H1 (cell line): ENCODE measurements around the gene GPC3. TPM values are rescaled to one million over a fixed set of nuclear protein-coding genes. Genes with fewer than 3 reads are reported as not detected.

ENCODE experiments used
- CTCF ChIA-PET: fragments of 300-600 bp; sonication (Branson Sonifier 250); formaldehyde crosslinking; loops from one replicate; lab custom pipeline; 2021; ENCODE audit not compliant: partially characterized antibody; lab: Charles Lee
- POLR2A ChIA-PET: fragments of 300-600 bp; sonication (Branson Sonifier 250); formaldehyde crosslinking; loops from one replicate; lab custom pipeline; 2021; ENCODE audit warnings: inconsistent platforms; ENCODE audit not compliant: partially characterized antibody; lab: Charles Lee
- DNase-seq, 2 experiments: peaks; one replicate each; pipeline versions ENCODE4 v3.0.0 to v3.0.0-alpha.2; 2010 to 2022; ENCODE audit warnings: low spot score in 2 of 2, low read depth in 1 of 2, mixed read lengths in 1 of 2
- FAIRE-seq: peaks from 2 replicates; lab custom pipeline; 2011; peaks lifted over from hg19 to GRCh38; lab: Jason Lieb, UNC
- H2AFZ ChIP-seq: 2 replicates; pipeline ENCODE4 v1.8.1; 2012; ENCODE audit warnings: low read length, inconsistent platforms
- H2AK5ac ChIP-seq: 2 replicates; pipeline ENCODE4 v1.6.1; 2013; ENCODE audit warnings: low read depth, low read length
- H2BK120ac ChIP-seq: replicated peaks from 2 replicates; pipeline ENCODE3; 2013; ENCODE audit warnings: low read depth, low read length, inconsistent platforms
- H2BK12ac ChIP-seq: 2 replicates; pipeline ENCODE4 v1.6.1; 2013; ENCODE audit warnings: low read depth, low read length
- H2BK15ac ChIP-seq: 2 replicates; pipeline ENCODE4 v1.6.1; 2013; ENCODE audit warnings: low read length
- H2BK20ac ChIP-seq: 2 replicates; pipeline ENCODE4 v1.6.1; 2013; ENCODE audit warnings: low read length
- H2BK5ac ChIP-seq: 2 replicates; pipeline ENCODE4 v1.6.1; 2013; ENCODE audit warnings: low read depth, low read length
- H3K14ac ChIP-seq: 2 replicates; pipeline ENCODE4 v1.6.1; 2013; ENCODE audit warnings: inconsistent platforms; ENCODE audit not compliant: insufficient read length
- H3K18ac ChIP-seq: 2 replicates; pipeline ENCODE4 v1.6.1; 2013; ENCODE audit warnings: low read length; ENCODE audit errors: extremely low read depth
- H3K23ac ChIP-seq: 2 replicates; pipeline ENCODE4 v1.6.1; 2013; ENCODE audit warnings: inconsistent platforms; ENCODE audit not compliant: insufficient read length
- H3K23me2 ChIP-seq: 2 replicates; pipeline ENCODE4 v1.6.1; 2013; ENCODE audit warnings: low read depth, low read length
- H3K27ac ChIP-seq: 2 replicates; pipeline ENCODE4 v1.6.1; 2011; ENCODE audit warnings: low read depth, low read length, inconsistent platforms
- H3K27me3 ChIP-seq, 4 experiments: replicated peaks in 1 of 4; 1 replicate in 1 of 4; 2 replicates in 3 of 4; pipeline versions ENCODE4 v1.6.1 to v1.8.1; 2011 to 2013; ENCODE audit warnings: low read length in 3 of 4, mild to moderate bottlenecking in 3 of 4, inconsistent platforms in 2 of 4, mixed read lengths in 2 of 4, moderate library complexity in 1 of 4; ENCODE audit not compliant: control insufficient read depth in 3 of 4, insufficient read depth in 3 of 4; ENCODE audit errors: extremely low read depth in 1 of 4
- H3K36me3 ChIP-seq, 4 experiments: 2 replicates each; pipeline versions ENCODE4 v1.6.1 to v1.8.1; 2011 to 2013; ENCODE audit warnings: mild to moderate bottlenecking in 4 of 4, low read length in 3 of 4, moderate library complexity in 2 of 4, control low read depth in 1 of 4, inconsistent platforms in 1 of 4; ENCODE audit not compliant: insufficient read depth in 4 of 4, control insufficient read depth in 2 of 4
- H3K4ac ChIP-seq: replicated peaks from 2 replicates; pipeline ENCODE3; 2013; ENCODE audit warnings: low read length, low read depth, mixed read lengths, inconsistent platforms; ENCODE audit not compliant: insufficient read length
- H3K4me1 ChIP-seq, 4 experiments: replicated peaks in 1 of 4; 1 replicate in 1 of 4; 2 replicates in 3 of 4; pipeline versions ENCODE4 v1.6.1 to v1.8.1; 2011 to 2013; ENCODE audit warnings: low read length in 3 of 4, inconsistent platforms in 2 of 4, mixed read lengths in 1 of 4; ENCODE audit not compliant: insufficient read depth in 4 of 4, control insufficient read depth in 3 of 4
- H3K4me2 ChIP-seq, 2 experiments: 2 replicates each; pipeline versions ENCODE4 v1.6.1 to v1.8.1; 2011 to 2013; ENCODE audit warnings: low read depth in 2 of 2, low read length in 2 of 2, control low read depth in 1 of 2, inconsistent platforms in 1 of 2, mild to moderate bottlenecking in 1 of 2; ENCODE audit not compliant: insufficient read depth in 1 of 2
- H3K4me3 ChIP-seq, 4 experiments: fragments of 200-600, 300-600 bp in 1 of 4; sonication (generic), shearing (Covaris generic), sonication (Bioruptor Twin) in 1 of 4; 2 replicates each; pipeline versions ENCODE4 v1.5.1 to v1.8.1; 2011 to 2016; ENCODE audit warnings: low read length in 4 of 4, low read depth in 3 of 4, control low read depth in 2 of 4, inconsistent platforms in 2 of 4, mild to moderate bottlenecking in 2 of 4, mixed read lengths in 1 of 4, moderate library complexity in 1 of 4; ENCODE audit not compliant: insufficient read depth in 2 of 4; ENCODE audit errors: extremely low read depth in 1 of 4
- H3K56ac ChIP-seq: replicated peaks from 2 replicates; pipeline ENCODE3; 2013; ENCODE audit warnings: low read depth, mild to moderate bottlenecking, mixed read lengths, low read length, inconsistent platforms; ENCODE audit not compliant: insufficient read length
- H3K79me1 ChIP-seq: 2 replicates; pipeline ENCODE4 v1.6.1; 2013; ENCODE audit warnings: low read depth, low read length, control low read depth
- H3K79me2 ChIP-seq, 2 experiments: 2 replicates each; pipeline versions ENCODE4 v1.6.1 to v1.8.1; 2012 to 2013; ENCODE audit warnings: low read length in 2 of 2, mild to moderate bottlenecking in 2 of 2, inconsistent platforms in 1 of 2; ENCODE audit not compliant: insufficient read depth in 2 of 2, control insufficient read depth in 1 of 2
- H3K9ac ChIP-seq, 4 experiments: replicated peaks in 1 of 4; 1 replicate in 1 of 4; 2 replicates in 3 of 4; pipeline versions ENCODE4 v1.6.1 to v1.8.1; 2011 to 2013; ENCODE audit warnings: low read depth in 3 of 4, low read length in 3 of 4, control low read depth in 2 of 4, mild to moderate bottlenecking in 2 of 4, moderate library complexity in 2 of 4, inconsistent platforms in 1 of 4; ENCODE audit errors: extremely low read depth in 1 of 4
- H3K9me3 ChIP-seq, 2 experiments: 2 replicates each; pipeline versions ENCODE4 v1.6.1 to v1.8.1; 2012 to 2013; ENCODE audit warnings: mild to moderate bottlenecking in 2 of 2, moderate library complexity in 2 of 2, control low read depth in 1 of 2, inconsistent platforms in 1 of 2, low read depth in 1 of 2, low read length in 1 of 2, mixed read lengths in 1 of 2; ENCODE audit not compliant: insufficient read depth in 2 of 2
- H4K20me1 ChIP-seq, 2 experiments: replicated peaks in 1 of 2; 2 replicates each; pipeline versions ENCODE3 to v1.8.1; 2011 to 2013; ENCODE audit warnings: inconsistent platforms in 2 of 2, low read length in 2 of 2, mild to moderate bottlenecking in 1 of 2; ENCODE audit not compliant: insufficient read depth in 2 of 2, control insufficient read depth in 1 of 2
- H4K5ac ChIP-seq: 2 replicates; pipeline ENCODE4 v1.6.1; 2013; ENCODE audit warnings: low read length, low read depth, mixed read lengths, inconsistent platforms; ENCODE audit not compliant: insufficient read length
- H4K8ac ChIP-seq: 2 replicates; pipeline ENCODE4 v1.8.0; 2013; ENCODE audit warnings: mild to moderate bottlenecking, moderate library complexity, low read length, inconsistent platforms; ENCODE audit not compliant: insufficient read depth; ENCODE audit errors: extremely low read depth
- H4K91ac ChIP-seq: replicated peaks from 2 replicates; pipeline ENCODE3; 2013; ENCODE audit warnings: low read length, mixed read lengths, inconsistent platforms; ENCODE audit not compliant: insufficient read length
- EZH2 ChIP-seq: fragments of 200-600 bp; sonication (generic); IDR thresholded peaks from 2 replicates; pipeline ENCODE4 v1.7.1; 2012; ENCODE audit warnings: low read depth, mild to moderate bottlenecking, moderate library complexity, low read length, inconsistent platforms; ENCODE audit not compliant: severe bottlenecking
- KDM4A ChIP-seq: IDR thresholded peaks from one replicate; pipeline ENCODE4 v1.7.1; 2012; ENCODE audit warnings: low read depth, mild to moderate bottlenecking, moderate library complexity, low read length, inconsistent platforms; ENCODE audit not compliant: severe bottlenecking
- NANOG ChIP-seq: IDR thresholded peaks from 2 replicates; pipeline ENCODE4 v1.6.1; 2011; ENCODE audit warnings: low read length, low read depth, mild to moderate bottlenecking, inconsistent platforms; ENCODE audit not compliant: insufficient read depth, poor library complexity, severe bottlenecking
- WGBS, 2 experiments: shearing (Covaris generic) in 1 of 2; methylation state at CpG; one replicate each; pipeline versions ENCODE4 v1.1.6 to v1.1.7; 2013 to 2015; ENCODE audit warnings: low lambda C conversion rate in 2 of 2, mixed read lengths in 2 of 2, inconsistent platforms in 1 of 2, low coverage in 1 of 2, missing lambda C conversion rate in 1 of 2; ENCODE audit not compliant: insufficient replicate concordance in 2 of 2, insufficient coverage in 1 of 2, insufficient read length in 1 of 2; ENCODE audit errors: extremely low coverage in 1 of 2, missing lambda C conversion rate in 1 of 2; 5-methylcytosine and 5-hydroxymethylcytosine counted together
- polyA plus RNA-seq, 7 experiments: library from polyadenylated mRNA; depleted of rRNA in 3 of 7; stranded (reverse) in 5 of 7; unstranded in 2 of 7; fragments of >200 nt in 5 of 7; fragments of 200-250 nt in 2 of 7; gene quantifications; 1 replicate in 5 of 7; 2 replicates in 1 of 7; 4 replicates in 1 of 7; pipeline versions ENCODE4 v1.2.1 to v1.2.3, GENCODE V29; 2011 to 2013; ENCODE audit warnings: missing spikeins in 2 of 7, mixed read lengths in 2 of 7
- total RNA-seq: library from RNA; stranded (reverse); fragmentation: NEBNext Ultra II Directional; extraction: Animal tissue kit (Norgen Biotek cat#: 25700); gene quantifications from 2 replicates; pipeline ENCODE4 v1.2.1, GENCODE V29; 2021

Gene GPC3
- total and polyA plus RNA-seq, 2 of the 8 experiments (the other 6 are each of a cell fraction or from before 2014, with no cell fraction given): 64.8 to 71.9 TPM

DNA sequence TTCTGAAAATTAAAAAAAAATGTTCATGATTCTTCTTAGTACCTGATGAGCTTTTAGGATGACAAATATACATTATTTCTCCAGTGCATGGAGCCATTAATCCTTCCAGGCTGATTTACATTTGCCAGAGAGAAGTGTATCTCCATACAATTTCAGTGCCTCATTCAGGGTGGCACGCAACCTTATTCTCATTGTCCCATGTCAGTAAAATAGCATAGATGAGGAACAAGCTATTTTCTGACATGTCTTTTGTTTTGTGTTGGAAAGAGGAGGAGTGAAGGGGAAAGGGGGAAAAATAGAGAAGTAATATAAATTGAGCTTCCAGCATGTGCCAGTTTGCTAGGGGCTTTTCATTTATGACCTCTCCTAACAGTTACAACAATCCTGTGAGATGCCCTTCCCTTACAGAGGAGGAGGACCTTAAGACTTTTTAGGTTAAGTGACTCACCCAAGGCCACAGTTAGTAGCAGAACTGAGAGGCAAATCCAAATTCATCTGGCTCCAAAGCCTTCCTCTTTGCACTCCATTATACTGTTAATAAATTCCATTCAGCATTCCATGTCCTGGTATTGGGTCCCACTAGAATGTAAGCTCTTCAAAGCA, 295.3 kb downstream of the GPC3 start:
- CTCF ChIA-PET: interaction anchor here (0.8 to 1.3 kb wide), 4 partner anchors 9 to 441 kb away, joined by 3 to 4 read pairs (median 3); no protein-coding TSS in a partner anchor
- no peak overlapping the region for H2AK5ac ChIP-seq

More for the DNA sequence above, 295.3 kb downstream of the GPC3 start:
- H2BK120ac ChIP-seq: no peak overlapping the region
- H4K8ac ChIP-seq: no peak overlapping the region
- H3K23me2 ChIP-seq: no peaks in the 10 kb centered on the region
- H2AFZ ChIP-seq: no peak overlapping the region
- no peaks in the 10 kb centered on the region for H3K27me3 ChIP-seq
- peaks cover 0 to 5% (median 0%) of the 10 kb centered on the region in 4 experiments; a peak in 2 of 7 replicates for H3K4me1 ChIP-seq
- no peak overlapping the region for H3K14ac ChIP-seq
- H2BK5ac ChIP-seq: no peak overlapping the region
- no peak overlapping the region for H3K4me3 ChIP-seq
- H3K27ac ChIP-seq: no peak overlapping the region
- DNase-seq (no peak), FAIRE-seq (no peak)
- TF ChIP-seq EZH2: no peak
- no peak for TF ChIP-seq KDM4A
- TF ChIP-seq NANOG: no peak
- no peaks in the 10 kb centered on the region for H3K79me1 ChIP-seq
- no peak overlapping the region for H3K56ac ChIP-seq
- H3K79me2 ChIP-seq: no peaks in the 10 kb centered on the region
- H2BK15ac ChIP-seq: no peak overlapping the region
- no peak overlapping the region for H2BK12ac ChIP-seq
- no peak overlapping the region for H3K23ac ChIP-seq
- no peak overlapping the region for H3K9ac ChIP-seq
- H3K4ac ChIP-seq: no peak overlapping the region
- no peak overlapping the region for H4K91ac ChIP-seq
- no peaks in the 10 kb centered on the region for H3K9me3 ChIP-seq
- no peak overlapping the region for H4K5ac ChIP-seq
- 92% methylated on average over 1 of the region's 1 CpG; no CpG with 5 or more reads in 1 of the 2 experiments for WGBS, 2 experiments
- H3K18ac ChIP-seq: no peak overlapping the region
- no peaks in the 10 kb centered on the region for H4K20me1 ChIP-seq
- POLR2A ChIA-PET: no interaction called here
- no peaks in the 10 kb centered on the region for H3K36me3 ChIP-seq
- no peak overlapping the region for H3K4me2 ChIP-seq
- no peak overlapping the region for H2BK20ac ChIP-seq
